ENCODE measurements around the gene CES1. TPM values are rescaled to one million over a fixed set of nuclear protein-coding genes. Genes with fewer than 3 reads are reported as not detected.
"Not testable (repeated sequence)": the region's sequence is repeated elsewhere in the genome, so short reads cannot be mapped to it uniquely, and the experiment has no call there.

The CES1 gene
- total RNA-seq, 4 donors from 2014 or later: 4.9 to 166 (median 107) TPM

DNA sequence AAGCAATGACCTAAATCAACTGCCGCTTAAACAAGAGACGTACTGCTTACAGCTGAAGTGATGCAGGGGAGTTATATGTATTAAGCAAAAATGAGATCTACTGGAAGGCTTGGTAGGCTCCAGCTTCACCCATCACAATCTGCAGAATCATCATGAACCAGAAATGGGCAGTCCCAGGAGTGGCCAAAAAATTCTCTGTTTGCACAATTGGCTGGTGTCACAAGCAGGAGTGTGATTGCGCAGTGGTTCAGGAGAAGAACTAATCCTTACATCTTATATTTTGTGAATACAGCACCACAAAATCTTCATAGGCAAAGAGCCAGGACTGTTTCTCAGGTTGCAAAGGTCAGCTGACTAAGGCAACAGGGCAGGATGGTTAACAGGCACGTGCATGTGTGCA, 75.9 kb downstream of the CES1 start:
- TF ChIP-seq, protein P1, sequence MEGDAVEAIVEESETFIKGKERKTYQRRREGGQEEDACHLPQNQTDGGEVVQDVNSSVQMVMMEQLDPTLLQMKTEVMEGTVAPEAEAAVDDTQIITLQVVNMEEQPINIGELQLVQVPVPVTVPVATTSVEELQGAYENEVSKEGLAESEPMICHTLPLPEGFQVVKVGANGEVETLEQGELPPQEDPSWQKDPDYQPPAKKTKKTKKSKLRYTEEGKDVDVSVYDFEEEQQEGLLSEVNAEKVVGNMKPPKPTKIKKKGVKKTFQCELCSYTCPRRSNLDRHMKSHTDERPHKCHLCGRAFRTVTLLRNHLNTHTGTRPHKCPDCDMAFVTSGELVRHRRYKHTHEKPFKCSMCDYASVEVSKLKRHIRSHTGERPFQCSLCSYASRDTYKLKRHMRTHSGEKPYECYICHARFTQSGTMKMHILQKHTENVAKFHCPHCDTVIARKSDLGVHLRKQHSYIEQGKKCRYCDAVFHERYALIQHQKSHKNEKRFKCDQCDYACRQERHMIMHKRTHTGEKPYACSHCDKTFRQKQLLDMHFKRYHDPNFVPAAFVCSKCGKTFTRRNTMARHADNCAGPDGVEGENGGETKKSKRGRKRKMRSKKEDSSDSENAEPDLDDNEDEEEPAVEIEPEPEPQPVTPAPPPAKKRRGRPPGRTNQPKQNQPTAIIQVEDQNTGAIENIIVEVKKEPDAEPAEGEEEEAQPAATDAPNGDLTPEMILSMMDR (IDR thresholded peaks at IDR 0.05): no peak
- DNase-seq (ENCODE audit: low spot score): no peak
- no peak for ATAC-seq (ENCODE audit: low FRiP score)

DNA sequence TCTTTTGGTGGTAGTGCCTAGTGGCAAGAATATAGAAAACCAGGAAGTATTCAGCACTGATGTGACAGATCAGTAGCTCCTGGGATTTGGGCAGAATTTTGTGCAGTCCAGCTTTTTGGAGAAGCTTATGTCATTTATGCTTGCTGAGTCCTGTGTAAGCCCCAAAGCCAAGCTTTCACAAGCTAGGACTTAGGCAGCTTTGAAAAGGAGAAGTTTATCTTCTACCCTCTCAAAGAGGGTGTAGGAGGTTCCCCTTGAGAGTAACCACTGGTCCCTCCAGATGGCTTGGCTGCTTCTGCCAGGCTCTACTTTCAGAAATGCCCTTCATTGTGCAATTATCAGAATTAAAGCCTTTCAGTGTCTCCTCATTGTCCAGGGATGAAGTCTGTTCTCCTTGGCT, 78.8 kb downstream of the CES1 start:
- TF ChIP-seq, protein P1 (IDR thresholded peaks at IDR 0.05): no peak

DNA sequence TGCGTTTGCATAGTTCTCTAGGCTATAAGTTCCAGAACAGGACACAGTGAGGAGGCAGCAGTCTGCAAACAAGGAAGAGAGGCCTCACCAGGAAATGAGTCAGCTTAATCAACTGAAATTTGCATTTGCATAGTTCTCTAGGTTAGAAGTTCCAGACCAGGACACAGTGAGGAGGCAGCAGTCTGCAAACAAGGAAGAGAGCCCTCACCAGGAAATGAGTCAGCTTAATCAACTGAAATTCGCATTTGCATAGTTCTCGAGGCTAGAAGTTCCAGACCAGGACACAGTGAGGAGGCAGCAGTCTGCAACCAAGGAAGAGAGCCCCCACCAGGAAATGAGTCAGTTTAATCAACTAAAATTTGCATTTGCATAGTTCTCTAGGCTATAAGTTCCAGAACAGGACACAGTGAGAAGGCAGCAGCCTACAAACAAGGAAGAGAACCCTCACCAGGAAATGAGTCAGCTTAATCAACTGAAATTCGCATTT, 79.7 kb downstream of the CES1 start:
- not testable (repeated sequence) for ATAC-seq (ENCODE audit: low FRiP score); DNase-seq (ENCODE audit: low spot score)

More for the DNA sequence above, 78.8 kb downstream of the CES1 start:
- no peak for DNase-seq (ENCODE audit: low spot score)
- ATAC-seq (ENCODE audit: low FRiP score): no peak

Other genes with a start within 250 kb of the CES1 start
- gene SLC6A2, start 177.1 kb downstream of the CES1 start, total RNA-seq: under 1 TPM in 2 of 4 donors, not detected in 2; 0.47 to 0.48 TPM
- not detected for gene CES5A, start 42.3 kb upstream of the CES1 start, total RNA-seq